WTC11 (cell line): Measurements from ENCODE around the gene ZPLD1. TPM values are rescaled to one million over a fixed set of nuclear protein-coding genes. Genes with fewer than 3 reads are reported as not detected.

ENCODE experiments used
- ATAC-seq: fragments of 200-7000 bp; cut with Tn5 transposase; 2 replicates; pipeline ENCODE4 v1.10.0; 2021; ENCODE audit warnings: mild to moderate bottlenecking, moderate library complexity
- CTCF ChIA-PET: fragments of 300-600 bp; sonication (Branson Sonifier 250); formaldehyde crosslinking; loops from one replicate; lab custom pipeline; 2021; ENCODE audit warnings: antibody characterized with exemption; lab: Charles Lee
- POLR2A ChIA-PET: fragments of 350-600 bp; sonication (Branson Sonifier 250); formaldehyde crosslinking; loops from one replicate; lab custom pipeline; 2021; ENCODE audit warnings: antibody characterized with exemption; lab: Charles Lee
- DNase-seq: peaks from one replicate; pipeline ENCODE4 v3.0.0; 2021; ENCODE audit warnings: low spot score
- H3K27ac Mint-ChIP-seq: 2 replicates; pipeline ENCODE4 v1.8.0; 2021; ENCODE audit warnings: mixed read lengths
- H3K27me3 Mint-ChIP-seq: 2 replicates; pipeline ENCODE4 v1.8.0; 2021; ENCODE audit warnings: low read depth, mild to moderate bottlenecking, moderate library complexity, mixed read lengths
- H3K36me3 Mint-ChIP-seq: 2 replicates; pipeline ENCODE4 v1.8.0; 2021; ENCODE audit warnings: mixed read lengths
- H3K4me1 Mint-ChIP-seq: 2 replicates; pipeline ENCODE4 v1.8.0; 2022; ENCODE audit warnings: mixed read lengths
- H3K4me3 Mint-ChIP-seq: 2 replicates; pipeline ENCODE4 v1.8.0; 2021; ENCODE audit warnings: mild to moderate bottlenecking, moderate library complexity, mixed read lengths
- H3K9me3 Mint-ChIP-seq: 2 replicates; pipeline ENCODE4 v1.8.0; 2021; ENCODE audit warnings: mixed read lengths
- E2F4 ChIP-seq: sonication (generic); formaldehyde crosslinking; IDR thresholded peaks from 2 replicates; pipeline ENCODE4 v1.8.1; 2022; ENCODE audit warnings: low read depth, mild to moderate bottlenecking, moderate library complexity, missing genetic modification reagents, borderline replicate concordance
- MLX ChIP-seq: sonication (generic); formaldehyde crosslinking; IDR thresholded peaks from 2 replicates; pipeline ENCODE4 v1.8.1; 2023; ENCODE audit warnings: mild to moderate bottlenecking, missing genetic modification reagents, moderate library complexity
- TEAD1 ChIP-seq: sonication (generic); formaldehyde crosslinking; IDR thresholded peaks from 2 replicates; pipeline ENCODE4 v1.8.0; 2022; ENCODE audit warnings: mild to moderate bottlenecking, missing genetic modification reagents
- USF1 ChIP-seq: sonication (generic); formaldehyde crosslinking; IDR thresholded peaks from 2 replicates; pipeline ENCODE4 v1.8.0; 2022; ENCODE audit warnings: mild to moderate bottlenecking, missing genetic modification reagents
- ZMAT4 ChIP-seq: fragments of 250-450 bp; sonication (Bioruptor Pico); IDR thresholded peaks from 2 replicates; pipeline ENCODE4 v1.9.0; 2021; ENCODE audit warnings: mild to moderate bottlenecking
- ZNF263 ChIP-seq: sonication (generic); formaldehyde crosslinking; IDR thresholded peaks from 2 replicates; pipeline ENCODE4 v1.8.1; 2022; ENCODE audit warnings: low read depth, mild to moderate bottlenecking, moderate library complexity, missing genetic modification reagents
- ZNF532 ChIP-seq: fragments of 250-450 bp; sonication (Bioruptor Pico); IDR thresholded peaks from 2 replicates; pipeline ENCODE4 v1.9.0; 2021; ENCODE audit warnings: mild to moderate bottlenecking, borderline replicate concordance
- total RNA-seq: library from RNA; stranded (reverse); gene quantifications from 3 replicates; pipeline ENCODE4 v1.2.3, GENCODE V29; 2021
- TF ChIP-seq, protein P1 (sequence below): fragments of 250-450 bp; sonication (Bioruptor Pico); IDR thresholded peaks from 2 replicates; pipeline ENCODE4 v2.1.2; 2022; ENCODE audit warnings: mild to moderate bottlenecking, moderate library complexity
- TF ChIP-seq, protein P2 (sequence below): fragments of 250-450 bp; sonication (Bioruptor Pico); conservative IDR thresholded peaks from 2 replicates; pipeline ENCODE4 v1.9.0; 2021; ENCODE audit warnings: mild to moderate bottlenecking

ZPLD1 gene
- total RNA-seq, 1 experiment from 2014 or later, result not detected

DNA sequence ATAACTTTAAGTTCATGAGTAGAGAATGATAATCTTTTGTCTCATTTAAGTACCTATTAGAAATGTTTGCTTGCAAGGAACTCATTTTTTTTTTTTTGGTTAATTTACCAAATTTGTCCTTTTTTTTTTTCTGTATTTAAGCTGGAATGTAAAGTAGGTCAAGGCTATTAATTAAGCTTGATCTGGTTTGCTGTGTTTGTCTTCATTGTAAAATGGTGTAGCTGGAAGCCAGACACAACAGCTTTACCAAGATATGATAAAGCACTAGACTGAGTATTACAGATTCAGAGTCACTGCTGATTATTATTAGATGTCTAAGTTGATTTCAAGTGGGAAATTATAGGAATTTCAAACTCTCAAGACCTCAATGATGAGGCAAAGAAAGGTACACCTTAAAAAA, 15.0 kb upstream of the ZPLD1 start:
- DNase-seq (no peak), ATAC-seq (no peak)
- H3K27me3 Mint-ChIP-seq, result no peaks in the 10 kb centered on the region
- H3K9me3 Mint-ChIP-seq, result no peaks in the 10 kb centered on the region
- ChIA-PET POLR2A (no interaction called here), CTCF (no interaction called here)
- H3K4me1 Mint-ChIP-seq, result no peaks in the 10 kb centered on the region
- no peak overlapping the region for H3K4me3 Mint-ChIP-seq
- no peak overlapping the region for H3K27ac Mint-ChIP-seq
- no peaks in the 10 kb centered on the region for H3K36me3 Mint-ChIP-seq
- TF ChIP-seq USF1 (no peak), TEAD1 (no peak), ZMAT4 (CRISPR knock-in tag) (no peak), ZNF263 (CRISPR knock-in tag) (no peak)

DNA sequence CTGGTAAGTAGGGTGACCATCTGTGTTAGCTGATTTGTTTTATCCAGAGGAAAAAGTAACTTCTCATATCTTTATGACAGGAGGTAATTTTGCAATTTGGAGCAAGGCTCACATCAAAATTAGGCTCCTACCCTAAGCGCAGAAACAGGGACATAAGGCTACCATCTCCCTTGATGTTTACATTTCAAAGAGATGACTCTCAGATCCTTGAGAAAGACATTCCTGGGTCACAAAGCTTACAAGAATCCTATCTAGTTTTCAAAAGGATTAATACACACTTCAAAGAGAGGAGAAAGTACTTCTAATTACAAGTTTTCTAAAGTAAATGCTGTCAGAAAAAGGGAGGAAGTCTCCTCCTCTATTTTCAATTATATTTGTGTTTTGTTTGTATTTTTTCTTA, 7.0 kb downstream of the ZPLD1 start:
- DNase-seq, result no peak
- H3K9me3 Mint-ChIP-seq, result no peaks in the 10 kb centered on the region
- CTCF ChIA-PET, result no interaction called here

More for the DNA sequence above, 7.0 kb downstream of the ZPLD1 start:
- POLR2A ChIA-PET, result no interaction called here
- TF ChIP-seq E2F4 (CRISPR knock-in tag) (no peak), MLX (CRISPR knock-in tag) (no peak), ZNF532 (CRISPR knock-in tag) (no peak)
- TF ChIP-seq, protein P1, sequence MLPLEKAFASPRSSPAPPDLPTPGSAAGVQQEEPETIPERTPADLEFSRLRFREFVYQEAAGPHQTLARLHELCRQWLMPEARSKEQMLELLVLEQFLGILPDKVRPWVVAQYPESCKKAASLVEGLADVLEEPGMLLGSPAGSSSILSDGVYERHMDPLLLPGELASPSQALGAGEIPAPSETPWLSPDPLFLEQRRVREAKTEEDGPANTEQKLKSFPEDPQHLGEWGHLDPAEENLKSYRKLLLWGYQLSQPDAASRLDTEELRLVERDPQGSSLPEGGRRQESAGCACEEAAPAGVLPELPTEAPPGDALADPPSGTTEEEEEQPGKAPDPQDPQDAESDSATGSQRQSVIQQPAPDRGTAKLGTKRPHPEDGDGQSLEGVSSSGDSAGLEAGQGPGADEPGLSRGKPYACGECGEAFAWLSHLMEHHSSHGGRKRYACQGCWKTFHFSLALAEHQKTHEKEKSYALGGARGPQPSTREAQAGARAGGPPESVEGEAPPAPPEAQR (CRISPR knock-in tag), result no peak
- TF ChIP-seq, protein P2, sequence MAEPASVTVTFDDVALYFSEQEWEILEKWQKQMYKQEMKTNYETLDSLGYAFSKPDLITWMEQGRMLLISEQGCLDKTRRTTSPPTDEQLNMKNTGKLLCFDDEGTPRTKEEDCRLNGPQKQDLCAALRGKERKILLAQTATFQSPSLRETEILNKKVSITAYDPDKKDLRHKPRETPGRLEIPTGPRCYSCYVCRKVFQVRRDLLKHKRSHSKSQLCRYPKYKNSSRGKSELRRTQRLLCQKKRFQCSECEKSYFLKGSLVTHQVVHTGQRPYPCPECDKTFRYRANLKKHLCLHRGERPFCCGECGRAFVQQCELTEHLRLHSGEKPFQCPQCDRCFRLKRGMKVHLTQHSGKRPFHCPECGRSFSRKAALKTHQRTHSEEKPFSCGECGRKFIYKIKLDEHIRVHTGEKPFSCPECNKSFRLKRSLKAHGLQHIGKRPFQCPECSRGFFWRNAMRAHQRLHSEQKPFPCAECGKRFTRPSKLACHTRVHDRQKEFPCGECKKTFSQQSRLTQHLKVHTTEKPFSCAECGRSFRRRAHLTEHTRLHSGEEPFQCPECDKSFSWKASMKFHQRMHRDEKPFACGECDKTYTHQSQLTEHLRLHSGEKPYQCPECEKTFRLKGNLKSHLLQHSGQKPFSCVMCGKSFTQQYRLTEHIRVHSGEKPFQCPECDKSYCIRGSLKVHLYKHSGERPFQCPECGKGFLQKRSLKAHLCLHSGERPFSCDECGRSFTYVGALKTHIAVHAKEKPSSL (CRISPR knock-in tag), result no peak
- H3K27ac Mint-ChIP-seq, result no peak overlapping the region
- ATAC-seq, result no peak
- H3K4me1 Mint-ChIP-seq, result no peaks in the 10 kb centered on the region
- peaks cover 8% of the 10 kb centered on the region for H3K27me3 Mint-ChIP-seq
- no peak overlapping the region for H3K4me3 Mint-ChIP-seq
- no peaks in the 10 kb centered on the region for H3K36me3 Mint-ChIP-seq
